Gastrocnemius medialis (tissue), 4 donors: Measurements from ENCODE around the gene TRPM4. TPM values are rescaled to one million over a fixed set of nuclear protein-coding genes. Genes with fewer than 3 reads are reported as not detected.
A peak's percentile ranks its signal among the peaks of the same experiment; 100 is the strongest.

Source experiments
- ATAC-seq, 2 donors: fragments of 150-250 bp; one replicate each; pipeline ENCODE4 v1.9.1; 2016
- DNase-seq, 2 donors: peaks; one replicate each; pipeline ENCODE4 v3.0.0-alpha.2; 2019
- H3K27ac ChIP-seq, 4 donors: fragments of 200-600 bp; sonication (generic); 1 replicate in 1 of 4; 2 replicates in 3 of 4; pipeline ENCODE4 v1.5.1; 2016 to 2018; ENCODE audit warnings: mild to moderate bottlenecking in 2 of 4, moderate library complexity in 1 of 4
- H3K27me3 ChIP-seq, 3 donors: fragments of 200-600 bp; sonication (generic) in 2 of 3; 1 replicate in 1 of 3; 2 replicates in 2 of 3; pipeline versions ENCODE4 v1.5.1 to v1.6.0; 2016 to 2019; ENCODE audit warnings: mild to moderate bottlenecking in 1 of 3, moderate library complexity in 1 of 3
- H3K36me3 ChIP-seq, 2 donors: fragments of 200-600 bp; sonication (generic) in 1 of 2; one replicate each; pipeline ENCODE4 v1.5.1; 2017 to 2018
- H3K4me1 ChIP-seq, 2 donors: fragments of 200-600 bp; sonication (generic) in 1 of 2; one replicate each; pipeline ENCODE4 v1.5.1; 2016 to 2017; ENCODE audit warnings: mild to moderate bottlenecking in 2 of 2
- H3K4me3 ChIP-seq, 4 donors: fragments of 200-600 bp; sonication (generic) in 3 of 4; 1 replicate in 1 of 4; 2 replicates in 3 of 4; pipeline ENCODE4 v1.5.1; 2016 to 2019; ENCODE audit warnings: mild to moderate bottlenecking in 2 of 4
- H3K9me3 ChIP-seq, 3 donors: fragments of 200-600 bp; sonication (generic) in 2 of 3; 1 replicate in 1 of 3; 2 replicates in 2 of 3; pipeline ENCODE4 v1.5.1; 2016 to 2019
- POLR2A ChIP-seq, 2 donors: fragments of 450-650 bp; IDR thresholded peaks; one replicate each; pipeline ENCODE4 v1.6.1; 2017; ENCODE audit warnings: antibody characterized with exemption in 2 of 2, mild to moderate bottlenecking in 2 of 2, moderate library complexity in 2 of 2
- in situ Hi-C, 4 donors: fragments of 200-750 bp; cut with MboI; loops; one replicate each; pipeline versions ENCODE4 v1.15.0 to v1.8.0; 2017; ENCODE audit warnings: low sequenced_read_pairs in 4 of 4
- intact Hi-C: fragments of 100-400 bp; cut with DNase I; formaldehyde crosslinking; loops from one replicate; pipeline ENCODE4 v1.15.1; 2023; ENCODE audit warnings: low total_unique reads
- total RNA-seq, 4 donors: library from RNA; depleted of rRNA; stranded (reverse); fragments of >200 nt; gene quantifications; one replicate each; pipeline versions ENCODE4 v1.1.0 to v1.2.3, GENCODE V29; 2016
- TF ChIP-seq, protein P1 (sequence below), 5 experiments: fragments of 450-650 bp in 3 of 5; fragments of 200-600 bp in 2 of 5; sonication (generic) in 2 of 5; IDR thresholded peaks in 4 of 5; conservative IDR thresholded peaks in 1 of 5; 1 replicate in 4 of 5; 2 replicates in 1 of 5; pipeline ENCODE4 v1.5.1; 2016 to 2019; ENCODE audit warnings: antibody characterized with exemption in 5 of 5, mild to moderate bottlenecking in 3 of 5, moderate library complexity in 3 of 5

The TRPM4 gene
- total RNA-seq, 4 donors from 2014 or later, result 10.4 to 11.5 (median 11.3) TPM

DNA sequence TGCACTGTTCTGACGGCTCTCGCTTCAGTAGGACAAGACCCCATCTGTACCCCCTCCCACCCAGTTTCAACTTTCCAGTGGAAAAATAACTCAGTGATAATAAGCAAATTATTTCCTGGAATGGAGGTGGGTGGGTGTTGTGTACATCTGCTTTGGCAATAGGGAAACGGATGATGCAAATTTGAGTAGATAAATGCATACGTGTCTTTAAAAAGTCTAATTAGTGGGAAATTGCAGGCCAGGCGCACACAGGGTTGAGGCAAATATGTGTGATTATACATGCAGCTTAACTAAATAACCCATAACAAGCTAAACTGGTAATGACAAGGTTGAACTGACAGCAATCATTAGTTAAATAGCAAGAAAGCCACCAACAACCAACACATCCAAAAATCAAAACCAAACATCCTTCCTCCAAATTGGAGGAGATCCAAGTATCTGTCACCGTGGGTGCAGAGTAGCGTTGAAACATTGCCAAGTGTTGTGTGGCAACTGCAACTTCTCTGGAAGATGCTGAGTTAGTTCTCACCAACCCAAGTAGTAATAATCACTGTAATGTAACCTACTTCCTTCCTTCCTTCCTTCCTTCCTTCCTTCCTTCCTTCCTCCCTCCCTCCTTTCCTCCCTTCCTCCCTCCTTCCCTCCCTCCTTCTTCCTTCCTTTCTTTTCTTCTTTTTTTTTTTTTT lies 54.6 kb downstream of the TRPM4 start:
- Histone ChIP-seq H3K36me3 (peaks cover 0 to 24% of the 10 kb centered on the region in 2 donors), H3K4me3 (no peak overlapping the region), H3K9me3 (no peaks in the 10 kb centered on the region), H3K27me3 (no peaks in the 10 kb centered on the region), H3K4me1 (peaks cover 8 to 10% of the 10 kb centered on the region in 2 donors), H3K27ac (no peak overlapping the region)
- TF ChIP-seq, protein P1, sequence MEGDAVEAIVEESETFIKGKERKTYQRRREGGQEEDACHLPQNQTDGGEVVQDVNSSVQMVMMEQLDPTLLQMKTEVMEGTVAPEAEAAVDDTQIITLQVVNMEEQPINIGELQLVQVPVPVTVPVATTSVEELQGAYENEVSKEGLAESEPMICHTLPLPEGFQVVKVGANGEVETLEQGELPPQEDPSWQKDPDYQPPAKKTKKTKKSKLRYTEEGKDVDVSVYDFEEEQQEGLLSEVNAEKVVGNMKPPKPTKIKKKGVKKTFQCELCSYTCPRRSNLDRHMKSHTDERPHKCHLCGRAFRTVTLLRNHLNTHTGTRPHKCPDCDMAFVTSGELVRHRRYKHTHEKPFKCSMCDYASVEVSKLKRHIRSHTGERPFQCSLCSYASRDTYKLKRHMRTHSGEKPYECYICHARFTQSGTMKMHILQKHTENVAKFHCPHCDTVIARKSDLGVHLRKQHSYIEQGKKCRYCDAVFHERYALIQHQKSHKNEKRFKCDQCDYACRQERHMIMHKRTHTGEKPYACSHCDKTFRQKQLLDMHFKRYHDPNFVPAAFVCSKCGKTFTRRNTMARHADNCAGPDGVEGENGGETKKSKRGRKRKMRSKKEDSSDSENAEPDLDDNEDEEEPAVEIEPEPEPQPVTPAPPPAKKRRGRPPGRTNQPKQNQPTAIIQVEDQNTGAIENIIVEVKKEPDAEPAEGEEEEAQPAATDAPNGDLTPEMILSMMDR (IDR thresholded peaks at IDR 0.05 in 4 of 5, conservative IDR thresholded peaks at IDR 0.05 in 1 of 5), result no peak
- no peak for TF ChIP-seq POLR2A (IDR thresholded peaks at IDR 0.05)
- intact Hi-C loops (no loop called here), in situ Hi-C loops (no loop called here)
- DNase-seq, result no peak
- no peak for ATAC-seq

DNA sequence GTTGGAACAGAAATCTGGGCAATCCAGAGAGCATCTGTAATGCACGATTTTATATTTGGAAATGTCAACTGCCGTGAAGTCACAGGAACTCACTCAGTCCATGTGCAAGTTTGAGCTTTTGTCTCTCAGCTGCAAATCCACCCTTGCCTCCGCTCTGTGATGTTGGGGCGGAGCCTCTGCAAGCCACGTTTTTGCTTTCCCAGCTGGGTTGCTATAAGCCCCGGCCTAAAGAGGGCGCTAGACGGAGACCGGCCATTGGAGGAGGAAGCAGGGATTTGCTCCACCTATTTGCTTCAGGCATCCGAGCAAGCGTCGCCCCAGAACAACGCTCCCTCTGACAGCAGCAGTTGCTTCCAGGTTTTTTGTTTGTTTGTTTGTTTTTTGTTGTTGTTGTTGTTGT lies 56.2 kb downstream of the TRPM4 start:
- no peak overlapping the region for H3K4me3 ChIP-seq
- no peak overlapping the region for H3K27ac ChIP-seq
- H3K36me3 ChIP-seq, result peaks cover 0 to 23% of the 10 kb centered on the region in 2 donors
- in situ Hi-C loops, result no loop called here
- TF ChIP-seq, protein P1 (IDR thresholded peaks at IDR 0.05 in 4 of 5, conservative IDR thresholded peaks at IDR 0.05 in 1 of 5), result no peak
- no peak for TF ChIP-seq POLR2A (IDR thresholded peaks at IDR 0.05)
- H3K9me3 ChIP-seq, result no peaks in the 10 kb centered on the region
- no peak for DNase-seq
- no peaks in the 10 kb centered on the region for H3K27me3 ChIP-seq
- intact Hi-C loops, result no loop called here
- peaks cover 5 to 14% of the 10 kb centered on the region in 2 donors for H3K4me1 ChIP-seq
- no peak for ATAC-seq

DNA sequence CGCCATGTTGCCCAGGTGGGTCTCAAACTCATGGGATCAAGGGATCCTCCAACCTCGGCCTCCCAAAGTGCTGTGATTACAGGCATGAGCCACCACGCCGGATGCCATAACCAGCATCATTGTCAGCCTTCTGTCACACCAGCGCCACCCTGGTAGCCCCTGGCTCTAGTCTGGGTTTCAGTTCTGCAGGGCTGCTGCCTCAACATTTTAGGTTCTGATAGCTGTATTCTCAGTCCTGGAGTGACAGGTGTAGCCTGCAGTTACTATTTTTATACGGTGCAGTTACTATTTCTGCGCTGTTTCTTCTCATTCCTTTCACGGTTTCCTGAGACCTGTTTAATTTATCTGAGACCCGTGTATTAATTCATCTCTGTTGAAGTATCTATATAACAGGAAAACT lies 57.1 kb downstream of the TRPM4 start:
- Histone ChIP-seq H3K27me3 (no peaks in the 10 kb centered on the region), H3K4me3 (no peak overlapping the region), H3K9me3 (no peaks in the 10 kb centered on the region), H3K36me3 (peaks cover 0 to 23% of the 10 kb centered on the region in 2 donors), H3K27ac (peak overlapping the region in 1 of 4 donors; percentile 49), H3K4me1 (peaks cover 5 to 14% of the 10 kb centered on the region in 2 donors)
- TF ChIP-seq, protein P1 (IDR thresholded peaks at IDR 0.05 in 4 of 5, conservative IDR thresholded peaks at IDR 0.05 in 1 of 5), result no peak
- no peak for TF ChIP-seq POLR2A (IDR thresholded peaks at IDR 0.05)
- in situ Hi-C loops (no loop called here), intact Hi-C loops (no loop called here)
- ATAC-seq (no peak), DNase-seq (no peak)

DNA sequence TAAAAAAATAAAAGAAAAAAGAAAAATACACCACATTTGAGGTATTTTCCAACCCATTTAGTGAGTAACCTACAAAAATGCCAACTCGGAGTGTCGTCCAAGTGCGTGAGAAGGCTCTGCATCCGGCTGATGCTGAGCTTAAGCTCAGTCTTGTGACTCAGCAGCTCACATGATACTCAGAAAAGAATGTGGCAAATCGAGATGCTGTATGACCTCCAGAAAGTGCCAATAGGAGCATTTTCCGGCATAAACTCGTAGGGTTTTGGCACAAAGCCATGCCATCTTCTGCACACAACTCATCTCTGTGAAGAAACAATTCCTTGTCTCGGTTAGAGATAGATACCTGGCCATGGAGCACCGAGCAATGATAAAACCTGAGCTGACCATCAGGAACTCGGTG lies 58.5 kb downstream of the TRPM4 start:
- Histone ChIP-seq H3K27ac (peak overlapping the region in 2 of 4 donors; percentile 78 to 92), H3K36me3 (peaks cover 0 to 11% of the 10 kb centered on the region in 2 donors), H3K4me1 (peaks cover 5 to 14% of the 10 kb centered on the region in 2 donors), H3K9me3 (no peaks in the 10 kb centered on the region), H3K27me3 (no peaks in the 10 kb centered on the region), H3K4me3 (no peak overlapping the region)
- in situ Hi-C loops, result no loop called here
- ATAC-seq (no peak), DNase-seq (no peak)
- intact Hi-C loops, result no loop called here
- TF ChIP-seq, protein P1 (IDR thresholded peaks at IDR 0.05 in 4 of 5, conservative IDR thresholded peaks at IDR 0.05 in 1 of 5), result no peak
- no peak for TF ChIP-seq POLR2A (IDR thresholded peaks at IDR 0.05)
